ENCODE measurements around the gene TMEM267. TPM values are rescaled to one million over a fixed set of nuclear protein-coding genes. Genes with fewer than 3 reads are reported as not detected.

Gene TMEM267
- total RNA-seq, 2 experiments from 2014 or later = 13.9 to 17.8 TPM

DNA sequence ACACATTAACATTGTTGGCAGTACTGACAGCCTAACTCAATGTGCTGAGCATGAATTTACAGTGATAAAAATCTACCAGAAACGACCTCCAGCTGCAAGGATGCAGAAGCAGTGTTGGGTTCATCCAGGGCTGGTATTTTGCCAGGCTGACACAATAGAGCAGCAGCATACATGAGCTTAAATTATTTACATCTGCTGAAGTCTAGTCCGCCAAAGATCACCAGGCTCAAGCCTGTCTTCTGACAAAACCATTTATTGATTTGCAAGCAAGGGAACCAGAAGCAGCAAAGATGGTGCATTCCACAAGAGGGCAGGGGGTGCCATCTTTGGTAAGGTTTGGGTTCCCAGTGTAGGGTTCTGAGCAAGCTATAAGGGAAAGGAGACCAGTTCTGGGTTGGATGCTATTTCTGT lies 40.0 kb upstream of the TMEM267 start:
- POLR2A ChIA-PET = interaction anchor here (0.6 to 1.2 kb wide), 4 partner anchors 9 to 98 kb away, joined by 3 to 4 read pairs (median 3); partner anchors contain the start of gene C5orf34
- Histone ChIP-seq H3K9me2 (ENCODE audit: insufficient read depth, low read length) (no peaks in the 10 kb centered on the region), H4K20me1 (ENCODE audit: insufficient read depth, low read length) (no peaks in the 10 kb centered on the region), H3K79me2 (ENCODE audit: insufficient read depth, low read depth, low read length) (no peaks in the 10 kb centered on the region), H2AFZ (ENCODE audit: low read length) (no peak overlapping the region), H3K4me2 (ENCODE audit: low read length) (no peak overlapping the region), H3K4me3 (ENCODE audit: low read depth, low read length, poor library complexity, severe bottlenecking) (no peak overlapping the region), H3K36me3 (ENCODE audit: insufficient read depth, low read length) (peaks cover 40% of the 10 kb centered on the region), H3K4me1 (ENCODE audit: insufficient read depth, low read length, poor library complexity, severe bottlenecking) (no peaks in the 10 kb centered on the region), H3K9me3 (ENCODE audit: low read length) (no peaks in the 10 kb centered on the region), H3K27ac (ENCODE audit: low read depth, low read length, poor library complexity, severe bottlenecking) (no peak overlapping the region)
- DNase-seq (ENCODE audit: low spot score) = no peak
- CTCF ChIA-PET (ENCODE audit: unreplicated experiment) = no interaction called here
- TF ChIP-seq EZH2phosphoT487 (IDR thresholded peaks at IDR 0.05; ENCODE audit: borderline replicate concordance, low read depth, low read length) = no peak
- TF ChIP-seq, protein P1, sequence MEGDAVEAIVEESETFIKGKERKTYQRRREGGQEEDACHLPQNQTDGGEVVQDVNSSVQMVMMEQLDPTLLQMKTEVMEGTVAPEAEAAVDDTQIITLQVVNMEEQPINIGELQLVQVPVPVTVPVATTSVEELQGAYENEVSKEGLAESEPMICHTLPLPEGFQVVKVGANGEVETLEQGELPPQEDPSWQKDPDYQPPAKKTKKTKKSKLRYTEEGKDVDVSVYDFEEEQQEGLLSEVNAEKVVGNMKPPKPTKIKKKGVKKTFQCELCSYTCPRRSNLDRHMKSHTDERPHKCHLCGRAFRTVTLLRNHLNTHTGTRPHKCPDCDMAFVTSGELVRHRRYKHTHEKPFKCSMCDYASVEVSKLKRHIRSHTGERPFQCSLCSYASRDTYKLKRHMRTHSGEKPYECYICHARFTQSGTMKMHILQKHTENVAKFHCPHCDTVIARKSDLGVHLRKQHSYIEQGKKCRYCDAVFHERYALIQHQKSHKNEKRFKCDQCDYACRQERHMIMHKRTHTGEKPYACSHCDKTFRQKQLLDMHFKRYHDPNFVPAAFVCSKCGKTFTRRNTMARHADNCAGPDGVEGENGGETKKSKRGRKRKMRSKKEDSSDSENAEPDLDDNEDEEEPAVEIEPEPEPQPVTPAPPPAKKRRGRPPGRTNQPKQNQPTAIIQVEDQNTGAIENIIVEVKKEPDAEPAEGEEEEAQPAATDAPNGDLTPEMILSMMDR (conservative IDR thresholded peaks at IDR 0.05; ENCODE audit: low read length) = no peak
- intact Hi-C loops (cut with micrococcal nuclease; ENCODE audit: unreplicated experiment) = no loop called here
- no TSS peak for BruUV-seq (replicated peaks)

DNA sequence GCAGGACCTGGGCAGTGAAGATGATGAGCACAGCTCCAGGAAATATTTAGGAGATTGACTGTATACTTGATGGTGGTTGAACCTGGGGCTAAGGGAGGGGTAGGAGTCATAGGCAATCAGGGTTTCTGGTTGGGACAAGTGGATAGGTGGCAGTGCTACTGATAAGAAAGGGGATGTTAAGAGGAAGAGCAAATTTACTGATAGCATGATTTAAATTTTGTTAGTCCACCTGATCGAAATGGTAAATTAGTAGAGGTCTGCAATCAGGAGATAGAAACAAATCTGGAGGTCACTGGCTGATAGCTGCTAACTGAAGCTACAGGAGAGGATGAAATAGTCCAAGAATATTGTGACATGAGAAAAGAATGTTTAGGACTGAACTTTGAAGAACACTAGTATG lies 37.0 kb upstream of the TMEM267 start:
- Histone ChIP-seq H2AFZ (ENCODE audit: low read length) (no peak overlapping the region), H3K36me3 (ENCODE audit: insufficient read depth, low read length) (peaks cover 18% of the 10 kb centered on the region), H3K4me1 (ENCODE audit: insufficient read depth, low read length, poor library complexity, severe bottlenecking) (peaks cover 7% of the 10 kb centered on the region), H3K4me3 (ENCODE audit: low read depth, low read length, poor library complexity, severe bottlenecking) (no peak overlapping the region), H3K79me2 (ENCODE audit: insufficient read depth, low read depth, low read length) (peaks cover 2% of the 10 kb centered on the region; the same call in 1 of the 2 replicates), H3K9me3 (ENCODE audit: low read length) (no peaks in the 10 kb centered on the region), H3K4me2 (ENCODE audit: low read length) (no peak overlapping the region), H4K20me1 (ENCODE audit: insufficient read depth, low read length) (no peaks in the 10 kb centered on the region), H3K27ac (ENCODE audit: low read depth, low read length, poor library complexity, severe bottlenecking) (no peak overlapping the region), H3K9me2 (ENCODE audit: insufficient read depth, low read length) (no peaks in the 10 kb centered on the region)
- intact Hi-C loops (cut with micrococcal nuclease; ENCODE audit: unreplicated experiment) = no loop called here
- DNase-seq (ENCODE audit: low spot score) = no peak
- no TSS peak for BruUV-seq (replicated peaks)
- POLR2A ChIA-PET = interaction anchor here (1.5 kb wide), 1 partner anchor 22 kb away, joined by 5 read pairs; no protein-coding TSS in a partner anchor
- CTCF ChIA-PET (ENCODE audit: unreplicated experiment) = no interaction called here
- no peak for TF ChIP-seq EZH2phosphoT487 (IDR thresholded peaks at IDR 0.05; ENCODE audit: borderline replicate concordance, low read depth, low read length)
- TF ChIP-seq, protein P1 (conservative IDR thresholded peaks at IDR 0.05; ENCODE audit: low read length) = no peak

GRCh38 chr5:43515678-43516048 lies 32.0 kb upstream of the TMEM267 start:
- peak; percentile 13 for DNase-seq (ENCODE audit: low spot score)
- Histone ChIP-seq H3K36me3 (ENCODE audit: insufficient read depth, low read length) (peaks cover 8% of the 10 kb centered on the region), H3K4me3 (ENCODE audit: low read depth, low read length, poor library complexity, severe bottlenecking) (peak overlapping the region; percentile 74), H3K27ac (ENCODE audit: low read depth, low read length, poor library complexity, severe bottlenecking) (peak overlapping the region; percentile 86), H3K9me3 (ENCODE audit: low read length) (no peaks in the 10 kb centered on the region), H4K20me1 (ENCODE audit: insufficient read depth, low read length) (no peaks in the 10 kb centered on the region), H3K9me2 (ENCODE audit: insufficient read depth, low read length) (no peaks in the 10 kb centered on the region), H3K4me2 (ENCODE audit: low read length) (peak overlapping the region; percentile 87), H3K4me1 (ENCODE audit: insufficient read depth, low read length, poor library complexity, severe bottlenecking) (peaks cover 17% of the 10 kb centered on the region), H2AFZ (ENCODE audit: low read length) (peak overlapping the region; percentile 77), H3K79me2 (ENCODE audit: insufficient read depth, low read depth, low read length) (peaks cover 35% of the 10 kb centered on the region)
- no TSS peak for BruUV-seq (replicated peaks)
- CTCF ChIA-PET (ENCODE audit: unreplicated experiment) = no interaction called here
- POLR2A ChIA-PET = interaction anchor here (0.8 to 4.6 kb wide), 4 partner anchors 8 to 38 kb away, joined by 3 to 38 read pairs (median 4); partner anchors contain the start of gene TMEM267
- TF ChIP-seq, protein P1 (conservative IDR thresholded peaks at IDR 0.05; ENCODE audit: low read length) = no peak
- TF ChIP-seq EZH2phosphoT487 (IDR thresholded peaks at IDR 0.05; ENCODE audit: borderline replicate concordance, low read depth, low read length) = no peak
- intact Hi-C loops (cut with micrococcal nuclease; ENCODE audit: unreplicated experiment) = loop anchor here (1.0 to 2.0 kb wide), 2 partner anchors 33 to 41 kb away; partner anchors contain the start of gene TMEM267
